GM23248 (cell line): ENCODE data around the gene SBF2. TPM values are rescaled to one million over a fixed set of nuclear protein-coding genes. Genes with fewer than 3 reads are reported as not detected.

Experiments
- DNase-seq: peaks from one replicate; pipeline ENCODE4 v3.0.0-alpha.2; 2015
- H2AFZ ChIP-seq: fragments of 200-600 bp; sonication (generic); 2 replicates; pipeline ENCODE4 v1.6.1; 2016; ENCODE audit warnings: antibody characterized with exemption
- H3F3A ChIP-seq: fragments of 200-600 bp; sonication (generic); 2 replicates; pipeline ENCODE4 v1.6.1; 2016; ENCODE audit warnings: mild to moderate bottlenecking, antibody characterized with exemption, mixed run types; ENCODE audit not compliant: insufficient read depth
- H3K27ac ChIP-seq: fragments of 200-600 bp; sonication (generic); 2 replicates; pipeline ENCODE4 v1.5.1; 2016; ENCODE audit warnings: mild to moderate bottlenecking
- H3K27me3 ChIP-seq: fragments of 200-600 bp; sonication (generic); replicated peaks from 2 replicates; pipeline ENCODE4 v1.6.1; 2016; ENCODE audit warnings: mild to moderate bottlenecking; ENCODE audit not compliant: insufficient read depth
- H3K36me3 ChIP-seq: fragments of 200-600 bp; sonication (generic); 2 replicates; pipeline ENCODE4 v1.6.1; 2016; ENCODE audit warnings: low read depth, mild to moderate bottlenecking
- H3K4me1 ChIP-seq: fragments of 200-600 bp; sonication (generic); 2 replicates; pipeline ENCODE4 v1.6.1; 2016; ENCODE audit warnings: mild to moderate bottlenecking; ENCODE audit not compliant: insufficient read depth
- H3K4me2 ChIP-seq: fragments of 200-600 bp; sonication (generic); one replicate; pipeline ENCODE4 v1.6.1; 2016; ENCODE audit warnings: mild to moderate bottlenecking; ENCODE audit not compliant: unreplicated experiment
- H3K4me3 ChIP-seq: fragments of 200-600 bp; sonication (generic); 2 replicates; pipeline ENCODE4 v1.5.1; 2016; ENCODE audit warnings: mild to moderate bottlenecking
- H3K79me2 ChIP-seq: fragments of 200-600 bp; sonication (generic); 2 replicates; pipeline ENCODE4 v1.6.1; 2016; ENCODE audit warnings: mild to moderate bottlenecking; ENCODE audit not compliant: insufficient read depth
- H3K9ac ChIP-seq: fragments of 200-600 bp; sonication (generic); 2 replicates; pipeline ENCODE4 v1.6.1; 2016; ENCODE audit warnings: mild to moderate bottlenecking
- H3K9me2 ChIP-seq: fragments of 200-600 bp; sonication (generic); 2 replicates; pipeline ENCODE4 v1.6.1; 2016; ENCODE audit warnings: mixed run types, mild to moderate bottlenecking, moderate library complexity; ENCODE audit not compliant: insufficient read depth
- H3K9me3 ChIP-seq: fragments of 200-600 bp; sonication (generic); one replicate; pipeline ENCODE4 v1.6.1; 2017; ENCODE audit warnings: low read depth
- H4K20me1 ChIP-seq: fragments of 200-600 bp; sonication (generic); 2 replicates; pipeline ENCODE4 v1.6.0; 2016; ENCODE audit not compliant: insufficient read depth
- EZH2 ChIP-seq: fragments of 200-600 bp; sonication (generic); IDR thresholded peaks from 2 replicates; pipeline ENCODE4 v1.6.1; 2018; ENCODE audit warnings: antibody characterized with exemption, mild to moderate bottlenecking; ENCODE audit not compliant: insufficient read depth, poor library complexity, severe bottlenecking
- EZH2phosphoT487 ChIP-seq: fragments of 200-600 bp; sonication (generic); IDR thresholded peaks from 2 replicates; pipeline ENCODE4 v1.6.1; 2018; ENCODE audit warnings: antibody characterized with exemption, moderate library complexity, mild to moderate bottlenecking, low read depth; ENCODE audit not compliant: insufficient read depth
- WGBS, 2 experiments: methylation state at CpG; one replicate each; pipeline ENCODE4 v1.1.6; 2015 to 2017; ENCODE audit warnings: low lambda C conversion rate in 2 of 2, low coverage in 1 of 2; ENCODE audit errors: missing lambda C conversion rate in 2 of 2; 5-methylcytosine and 5-hydroxymethylcytosine counted together
- in situ Hi-C: fragments of 300-500 bp; cut with MboI; formaldehyde crosslinking; loops from 2 replicates; pipeline ENCODE4 v1.15.0; 2020
- polyA plus RNA-seq: library from polyadenylated mRNA; unstranded; fragments of >200 nt; fragmentation: Nextera tagmentation; extraction: Ambion mirVana; gene quantifications from 2 replicates; pipeline ENCODE4 v1.2.1, GENCODE V29; 2016
- total RNA-seq: library from RNA; depleted of rRNA; stranded (reverse); fragments of >200 nt; shearing (Covaris generic); gene quantifications from 2 replicates; pipeline ENCODE4 v1.2.3, GENCODE V29; 2014

SBF2 gene
- total and polyA plus RNA-seq, 2 experiments from 2014 or later = 21.9 to 32.7 TPM

DNA sequence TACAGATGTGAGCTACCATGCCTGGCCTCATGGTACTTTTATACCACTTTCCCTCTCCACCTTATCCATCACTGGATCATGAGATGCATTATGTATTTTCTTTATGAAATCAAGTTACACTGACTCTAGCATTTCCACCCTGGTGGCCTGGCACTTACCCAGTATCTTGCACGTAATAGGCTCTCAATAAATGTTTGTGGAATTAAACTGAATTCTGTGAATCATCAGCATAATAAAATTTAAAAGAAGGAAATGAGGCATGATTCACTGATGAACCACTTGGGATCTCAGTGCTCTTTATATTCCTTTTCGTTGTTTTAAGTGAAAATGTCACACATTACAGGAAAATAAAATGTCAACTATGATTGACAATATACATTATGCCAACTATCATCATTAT lies 35.9 kb upstream of the SBF2 start:
- peaks cover 65% of the 10 kb centered on the region for H3K4me1 ChIP-seq
- H3K9me3 ChIP-seq = no peaks in the 10 kb centered on the region
- DNase-seq = peak; percentile 92
- TF ChIP-seq EZH2 (no peak), EZH2phosphoT487 (no peak)
- H2AFZ ChIP-seq = no peak overlapping the region
- no peaks in the 10 kb centered on the region for H3K79me2 ChIP-seq
- H3K9me2 ChIP-seq = no peaks in the 10 kb centered on the region
- in situ Hi-C loops = loop anchor here (10.0 kb wide), 1 partner anchor 405 kb away; no protein-coding TSS in a partner anchor
- H4K20me1 ChIP-seq = no peaks in the 10 kb centered on the region
- H3K36me3 ChIP-seq = no peaks in the 10 kb centered on the region
- H3F3A ChIP-seq = peaks cover 51% of the 10 kb centered on the region
- H3K4me3 ChIP-seq = 0 out of 2 replicates have a peak overlapping the region, but pooled peaks have one; percentile 18
- 0 to 2% methylated on average over 2 of the region's 2 CpGs for WGBS, 2 experiments
- H3K27ac ChIP-seq = peak overlapping the region; percentile 55
- H3K4me2 ChIP-seq = peak overlapping the region; percentile 53
- H3K27me3 ChIP-seq = no peaks in the 10 kb centered on the region
- H3K9ac ChIP-seq = 0 out of 2 replicates have a peak overlapping the region, but pooled peaks have one; percentile 29

DNA sequence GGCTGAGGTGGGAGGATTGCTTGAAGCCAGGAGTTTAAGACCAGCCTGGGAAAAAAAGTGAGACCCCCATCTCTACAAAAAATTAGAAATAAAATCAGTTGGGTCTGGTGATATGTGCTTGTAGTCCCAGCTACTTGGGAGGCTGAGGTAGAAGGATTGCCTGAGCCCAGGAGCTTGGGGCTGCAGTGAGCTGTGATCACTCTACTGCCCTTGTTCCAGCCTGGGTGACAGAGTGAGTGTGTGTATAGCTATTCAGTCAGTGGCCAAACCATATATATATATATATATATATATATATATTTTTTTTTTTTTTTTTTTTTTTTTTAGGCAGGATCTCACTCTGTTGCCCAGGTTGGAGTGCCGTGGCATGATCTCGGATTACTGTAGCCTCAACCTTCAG lies 35.3 kb upstream of the SBF2 start:
- Histone ChIP-seq H3K9ac (0 out of 2 replicates have a peak overlapping the region, but pooled peaks have one; percentile 16), H3K36me3 (no peaks in the 10 kb centered on the region), H3K4me3 (no peak overlapping the region), H2AFZ (no peak overlapping the region), H3K27me3 (no peaks in the 10 kb centered on the region), H3K79me2 (no peaks in the 10 kb centered on the region), H3K9me2 (no peaks in the 10 kb centered on the region), H3K27ac (peak overlapping the region; percentile 64), H3K4me2 (peak overlapping the region; percentile 51), H4K20me1 (no peaks in the 10 kb centered on the region), H3K4me1 (peaks cover 71% of the 10 kb centered on the region), H3F3A (peaks cover 57% of the 10 kb centered on the region), H3K9me3 (no peaks in the 10 kb centered on the region)
- 92% methylated on average over 2 of the region's 2 CpGs; no CpG with 5 or more reads in 1 of the 2 experiments for WGBS, 2 experiments
- in situ Hi-C loops = loop anchor here (10.0 kb wide), 1 partner anchor 405 kb away; no protein-coding TSS in a partner anchor
- peak; percentile 32 for DNase-seq
- TF ChIP-seq EZH2 (no peak), EZH2phosphoT487 (no peak)

DNA sequence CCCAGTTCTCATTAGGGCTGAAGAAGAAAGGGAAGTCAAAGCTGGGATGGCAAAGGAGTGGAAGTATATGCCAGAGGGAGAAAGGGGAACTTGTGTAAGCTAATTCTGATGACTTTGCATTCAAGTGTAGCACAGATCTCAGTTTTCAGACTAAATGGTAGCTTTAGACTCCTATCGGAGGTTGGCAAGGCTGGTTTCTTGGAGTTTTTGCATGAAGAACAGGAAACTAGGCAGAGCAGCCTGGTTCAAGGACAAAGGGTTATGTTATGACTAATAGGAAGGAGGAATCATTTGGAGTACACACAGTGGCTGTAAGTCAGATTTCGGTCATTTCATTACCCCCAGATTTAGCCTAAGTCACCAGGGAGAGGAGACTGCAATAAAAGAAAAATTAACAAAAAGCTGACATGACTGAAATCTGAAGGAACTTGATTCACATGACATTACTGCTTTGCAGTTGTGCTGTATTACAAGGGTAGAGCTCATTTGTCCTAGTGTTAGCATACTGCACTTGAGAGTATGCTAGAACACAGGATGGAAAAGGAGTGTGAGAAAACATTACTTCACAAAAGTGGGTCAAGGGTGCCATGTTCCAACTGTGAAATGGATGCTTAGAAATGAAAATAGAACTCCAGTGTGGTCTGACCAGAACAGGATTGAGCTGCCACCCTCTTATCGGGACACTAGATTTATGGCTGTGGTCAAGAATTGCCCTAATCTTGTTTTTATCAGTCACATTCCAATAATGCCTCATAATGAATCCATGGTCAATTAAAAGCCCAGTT lies 34.5 kb upstream of the SBF2 start:
- no peaks in the 10 kb centered on the region for H3K9me3 ChIP-seq
- no peaks in the 10 kb centered on the region for H3K27me3 ChIP-seq
- H3K4me2 ChIP-seq = peak overlapping the region; percentile 51
- in situ Hi-C loops = loop anchor here (10.0 kb wide), 1 partner anchor 406 kb away; no protein-coding TSS in a partner anchor
- H2AFZ ChIP-seq = no peak overlapping the region
- peaks cover 79% of the 10 kb centered on the region for H3K4me1 ChIP-seq
- 4 to 6% methylated on average over 3 of the region's 3 CpGs for WGBS, 2 experiments
- H4K20me1 ChIP-seq = no peaks in the 10 kb centered on the region
- H3K9me2 ChIP-seq = no peaks in the 10 kb centered on the region
- no peak for TF ChIP-seq EZH2
- no peak for TF ChIP-seq EZH2phosphoT487
- H3F3A ChIP-seq = peaks cover 64% of the 10 kb centered on the region
- H3K27ac ChIP-seq = peak overlapping the region; percentile 64
- H3K79me2 ChIP-seq = no peaks in the 10 kb centered on the region
- H3K4me3 ChIP-seq = 0 out of 2 replicates have a peak overlapping the region, but pooled peaks have one; percentile 3
- peak overlapping the region; percentile 16; the same call in 1 of the 2 replicates for H3K9ac ChIP-seq
- no peaks in the 10 kb centered on the region for H3K36me3 ChIP-seq
- DNase-seq = peak; percentile 74

DNA sequence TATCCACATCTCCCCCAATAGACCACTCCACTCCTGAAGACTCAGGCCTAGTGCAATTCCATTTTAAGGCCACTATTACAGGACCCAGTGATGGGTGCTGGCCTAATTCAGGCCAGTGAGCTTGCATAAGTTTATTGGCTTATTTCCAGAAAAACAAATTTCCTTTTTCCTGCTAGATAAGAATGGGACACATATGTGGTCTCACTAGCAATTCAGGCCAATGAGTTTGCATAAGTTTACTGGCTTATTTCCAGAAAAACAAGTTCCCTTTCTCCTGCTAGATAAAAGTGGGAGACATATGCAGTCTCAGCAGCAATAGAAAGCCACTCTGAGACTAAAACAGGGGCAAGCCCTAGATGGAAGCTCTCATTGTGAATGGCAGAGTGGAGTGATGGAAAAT lies 33.2 kb upstream of the SBF2 start:
- no peak overlapping the region for H3K27ac ChIP-seq
- peak; percentile 24 for DNase-seq

More for the DNA sequence above, 33.2 kb upstream of the SBF2 start:
- no peaks in the 10 kb centered on the region for H3K9me2 ChIP-seq
- no peak overlapping the region for H3K4me2 ChIP-seq
- H3F3A ChIP-seq = peaks cover 73% of the 10 kb centered on the region
- no peak overlapping the region for H2AFZ ChIP-seq
- peaks cover 89% of the 10 kb centered on the region for H3K4me1 ChIP-seq
- no peaks in the 10 kb centered on the region for H4K20me1 ChIP-seq
- H3K27me3 ChIP-seq = no peaks in the 10 kb centered on the region
- no peak overlapping the region for H3K9ac ChIP-seq
- H3K4me3 ChIP-seq = no peak overlapping the region
- H3K79me2 ChIP-seq = no peaks in the 10 kb centered on the region
- in situ Hi-C loops = loop anchor here (10.0 kb wide), 1 partner anchor 408 kb away; no protein-coding TSS in a partner anchor
- H3K9me3 ChIP-seq = no peaks in the 10 kb centered on the region
- TF ChIP-seq EZH2 = no peak
- TF ChIP-seq EZH2phosphoT487 = no peak
- no peaks in the 10 kb centered on the region for H3K36me3 ChIP-seq
